ENCODE measurements around the gene LMNTD1.
A peak's percentile ranks its signal among the peaks of the same experiment; 100 is the strongest.

Gene LMNTD1

GRCh38 chr12:25550186-25550585 is 2.9 kb downstream of the LMNTD1 start:
- no peak for DNase-seq

GRCh38 chr12:25549120-25549519 is 4.0 kb downstream of the LMNTD1 start:
- DNase-seq, result no peak

- no peak for DNase-seq
These were observed 6.8 kb downstream of the LMNTD1 start for GRCh38 chr12:25546318-25546717.

- DNase-seq, result no peak
These were observed 19.9 kb downstream of the LMNTD1 start for GRCh38 chr12:25533150-25533549.

GRCh38 chr12:25531502-25532052 is 21.5 kb downstream of the LMNTD1 start:
- no peak for DNase-seq

- no peak for DNase-seq
These were observed 23.3 kb downstream of the LMNTD1 start for GRCh38 chr12:25529738-25530137.

- no peak for DNase-seq
These were observed 26.3 kb downstream of the LMNTD1 start for GRCh38 chr12:25526778-25527177.

- no peak for DNase-seq
These were observed 28.7 kb downstream of the LMNTD1 start for GRCh38 chr12:25524366-25524765.

GRCh38 chr12:25521625-25522256 is 31.3 kb downstream of the LMNTD1 start:
- no peak for DNase-seq

GRCh38 chr12:25518512-25518911 is 34.6 kb downstream of the LMNTD1 start:
- no peak for DNase-seq

GRCh38 chr12:25504744-25505143 is 48.3 kb downstream of the LMNTD1 start:
- no peak for DNase-seq

- DNase-seq, result no peak
These were observed 49.4 kb downstream of the LMNTD1 start for GRCh38 chr12:25503666-25504065.

- no peak for DNase-seq
These were observed 50.5 kb downstream of the LMNTD1 start for GRCh38 chr12:25502596-25502995.

GRCh38 chr12:25502118-25502517 is 51.0 kb downstream of the LMNTD1 start:
- DNase-seq, result no peak

- no peak for DNase-seq
These were observed 51.5 kb downstream of the LMNTD1 start for GRCh38 chr12:25501549-25501948.

GRCh38 chr12:25500651-25501050 is 52.4 kb downstream of the LMNTD1 start:
- DNase-seq, result no peak

- peak; percentile 1 for DNase-seq
These were observed 56.1 kb downstream of the LMNTD1 start for GRCh38 chr12:25497021-25497420.

GRCh38 chr12:25496098-25496587 is 56.9 kb downstream of the LMNTD1 start:
- no peak for DNase-seq

- DNase-seq, result no peak
These were observed 57.6 kb downstream of the LMNTD1 start for GRCh38 chr12:25495331-25496097.

- no peak for DNase-seq
These were observed 58.2 kb downstream of the LMNTD1 start for GRCh38 chr12:25494926-25495325.

GRCh38 chr12:25493682-25494081 is 59.4 kb downstream of the LMNTD1 start:
- DNase-seq, result no peak

GRCh38 chr12:25491396-25492325 is 61.4 kb downstream of the LMNTD1 start:
- DNase-seq, result no peak
